ENCODE measurements around the gene ARHGEF33.
A peak's percentile ranks its signal among the peaks of the same experiment; 100 is the strongest.

GRCh38 chr2:38875576-38876367 lies 13.9 kb upstream of the ARHGEF33 start, which contains the start of the genes DHX57 and MORN2:
- peak; percentile 79 for TF ChIP-seq SIN3A (IDR thresholded peaks at IDR 0.05; ENCODE audit: low read depth)
- no peak for TF ChIP-seq CTCF (IDR thresholded peaks at IDR 0.05 in 2 of 3, conservative IDR thresholded peaks at IDR 0.05 in 1 of 3; ENCODE audit: borderline replicate concordance in 1 of 3, insufficient read depth in 1 of 3, low read depth in 2 of 3, low read length in 2 of 3)
- no peak for TF ChIP-seq YY1 (IDR thresholded peaks at IDR 0.05; ENCODE audit: extremely low read depth, insufficient replicate concordance, low read depth, low read length)
- TF ChIP-seq POLR2AphosphoS5 (IDR thresholded peaks at IDR 0.05; ENCODE audit: low read depth, low read length), result peak; percentile 81
- TF ChIP-seq SP1 (IDR thresholded peaks at IDR 0.05; ENCODE audit: low read depth), result peak; percentile 72
- no peak for TF ChIP-seq EZH2 (IDR thresholded peaks at IDR 0.05)
- TF ChIP-seq FOSL1 (IDR thresholded peaks at IDR 0.05; ENCODE audit: low read depth), result no peak
- no peak for TF ChIP-seq RAD21 (IDR thresholded peaks at IDR 0.05; ENCODE audit: low read depth)
- TF ChIP-seq EGR1 (IDR thresholded peaks at IDR 0.05; ENCODE audit: low read depth), result no peak
- TF ChIP-seq EZH2phosphoT487 (IDR thresholded peaks at IDR 0.05; ENCODE audit: borderline replicate concordance), result no peak

Measured in HCT116 (cell line).